Measurements from ENCODE around the gene IL26.

GRCh38 chr12:68178184-68178583 lies 47.4 kb downstream of the IL26 start:
- TF ChIP-seq, protein P1, sequence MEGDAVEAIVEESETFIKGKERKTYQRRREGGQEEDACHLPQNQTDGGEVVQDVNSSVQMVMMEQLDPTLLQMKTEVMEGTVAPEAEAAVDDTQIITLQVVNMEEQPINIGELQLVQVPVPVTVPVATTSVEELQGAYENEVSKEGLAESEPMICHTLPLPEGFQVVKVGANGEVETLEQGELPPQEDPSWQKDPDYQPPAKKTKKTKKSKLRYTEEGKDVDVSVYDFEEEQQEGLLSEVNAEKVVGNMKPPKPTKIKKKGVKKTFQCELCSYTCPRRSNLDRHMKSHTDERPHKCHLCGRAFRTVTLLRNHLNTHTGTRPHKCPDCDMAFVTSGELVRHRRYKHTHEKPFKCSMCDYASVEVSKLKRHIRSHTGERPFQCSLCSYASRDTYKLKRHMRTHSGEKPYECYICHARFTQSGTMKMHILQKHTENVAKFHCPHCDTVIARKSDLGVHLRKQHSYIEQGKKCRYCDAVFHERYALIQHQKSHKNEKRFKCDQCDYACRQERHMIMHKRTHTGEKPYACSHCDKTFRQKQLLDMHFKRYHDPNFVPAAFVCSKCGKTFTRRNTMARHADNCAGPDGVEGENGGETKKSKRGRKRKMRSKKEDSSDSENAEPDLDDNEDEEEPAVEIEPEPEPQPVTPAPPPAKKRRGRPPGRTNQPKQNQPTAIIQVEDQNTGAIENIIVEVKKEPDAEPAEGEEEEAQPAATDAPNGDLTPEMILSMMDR (conservative IDR thresholded peaks at IDR 0.05; ENCODE audit: low read depth, low read length): no peak
- no peak for TF ChIP-seq POLR2A (IDR thresholded peaks at IDR 0.05; ENCODE audit: low read depth, low read length)
- no peak for TF ChIP-seq RFX5 (IDR thresholded peaks at IDR 0.05; ENCODE audit: low read depth, low read length)
- TF ChIP-seq CEBPB (IDR thresholded peaks at IDR 0.05; ENCODE audit: low read depth, low read length): no peak
- TF ChIP-seq NFE2L2 (IDR thresholded peaks at IDR 0.05; ENCODE audit: low read depth, low read length): no peak
- TF ChIP-seq RAD21 (IDR thresholded peaks at IDR 0.05; ENCODE audit: low read length): no peak
- TF ChIP-seq RCOR1 (IDR thresholded peaks at IDR 0.05; ENCODE audit: insufficient replicate concordance, low read length): no peak
- no peak for TF ChIP-seq MXI1 (IDR thresholded peaks at IDR 0.05; ENCODE audit: borderline replicate concordance, low read depth, low read length)
- TF ChIP-seq SMC3 (IDR thresholded peaks at IDR 0.05; ENCODE audit: low read depth, low read length): no peak
- TF ChIP-seq BHLHE40 (IDR thresholded peaks at IDR 0.05; ENCODE audit: low read depth, low read length): no peak
- TF ChIP-seq, protein P2, sequence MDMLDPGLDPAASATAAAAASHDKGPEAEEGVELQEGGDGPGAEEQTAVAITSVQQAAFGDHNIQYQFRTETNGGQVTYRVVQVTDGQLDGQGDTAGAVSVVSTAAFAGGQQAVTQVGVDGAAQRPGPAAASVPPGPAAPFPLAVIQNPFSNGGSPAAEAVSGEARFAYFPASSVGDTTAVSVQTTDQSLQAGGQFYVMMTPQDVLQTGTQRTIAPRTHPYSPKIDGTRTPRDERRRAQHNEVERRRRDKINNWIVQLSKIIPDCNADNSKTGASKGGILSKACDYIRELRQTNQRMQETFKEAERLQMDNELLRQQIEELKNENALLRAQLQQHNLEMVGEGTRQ (IDR thresholded peaks at IDR 0.05; ENCODE audit: low read depth, low read length): no peak
- TF ChIP-seq CHD1 (IDR thresholded peaks at IDR 0.05; ENCODE audit: low read depth, low read length): no peak
- no peak for TF ChIP-seq MAFK (IDR thresholded peaks at IDR 0.05; ENCODE audit: low read depth, low read length)
